Panc1 (cell line): Measurements from ENCODE around the gene IGFLR1. TPM values are rescaled to one million over a fixed set of nuclear protein-coding genes. Genes with fewer than 3 reads are reported as not detected.

Source experiments
- ATAC-seq: fragments of 200-7000 bp; cut with Tn5 transposase; 2 replicates; pipeline ENCODE4 v1.9.1; 2020; ENCODE audit warnings: mild to moderate bottlenecking, moderate library complexity
- BruUV-seq: library from RNA; stranded (reverse); fragments of 400-500 nt; replicated peaks from 2 replicates; lab custom pipeline; 2021; lab: Mats Ljungman, UMichigan
- CTCF ChIA-PET: fragments of 300-600 bp; sonication (Branson Sonifier 250); formaldehyde crosslinking; loops from one replicate; lab custom pipeline; 2022; ENCODE audit warnings: antibody characterized with exemption; lab: Charles Lee
- POLR2A ChIA-PET: fragments of 300-600 bp; sonication (Branson Sonifier 250); formaldehyde crosslinking; loops from one replicate; lab custom pipeline; 2022; ENCODE audit warnings: antibody characterized with exemption; lab: Charles Lee
- DNase-seq: peaks from one replicate; pipeline ENCODE4 v3.0.0-alpha.2; 2010; ENCODE audit warnings: low read depth, low spot score
- H3K27ac ChIP-seq: 2 replicates; pipeline ENCODE4 v1.5.1; 2011; ENCODE audit warnings: mild to moderate bottlenecking, low read length, inconsistent platforms
- H3K27me3 ChIP-seq: fragments of 200-500 bp; sonication (Bioruptor generic); 2 replicates; pipeline ENCODE4 v1.6.0; 2014; ENCODE audit warnings: low read length, inconsistent platforms; ENCODE audit not compliant: control insufficient read depth, insufficient read depth
- H3K36me3 ChIP-seq: fragments of 200-500 bp; sonication (Bioruptor generic); 2 replicates; pipeline ENCODE4 v1.5.1; 2014; ENCODE audit warnings: inconsistent platforms, mild to moderate bottlenecking, low read length, moderate library complexity; ENCODE audit not compliant: control insufficient read depth, insufficient read depth
- H3K4me1 ChIP-seq: 2 replicates; pipeline ENCODE4 v1.5.1; 2011; ENCODE audit warnings: inconsistent platforms, mild to moderate bottlenecking, low read length, moderate library complexity; ENCODE audit not compliant: control insufficient read depth, insufficient read depth
- H3K4me3 ChIP-seq, 2 experiments: 2 replicates each; pipeline ENCODE4 v1.5.1; 2011 to 2012; ENCODE audit warnings: low read depth in 2 of 2, low read length in 2 of 2, mild to moderate bottlenecking in 2 of 2, inconsistent platforms in 1 of 2, moderate library complexity in 1 of 2
- H3K9me3 ChIP-seq: fragments of 200-500 bp; sonication (Bioruptor generic); 2 replicates; pipeline ENCODE4 v1.5.1; 2014; ENCODE audit warnings: low read depth, mild to moderate bottlenecking, inconsistent platforms, low read length, moderate library complexity; ENCODE audit not compliant: control insufficient read depth, insufficient read depth
- CTCF ChIP-seq: fragments of 450-650 bp; IDR thresholded peaks from 2 replicates; pipeline ENCODE4 v1.5.1; 2017; ENCODE audit warnings: mild to moderate bottlenecking
- POLR2AphosphoS5 ChIP-seq: IDR thresholded peaks from 2 replicates; pipeline ENCODE4 v1.6.1; 2012; ENCODE audit warnings: mild to moderate bottlenecking, low read depth, low read length, moderate library complexity
- REST ChIP-seq, 2 experiments: IDR thresholded peaks; 2 replicates each; pipeline ENCODE4 v1.6.1; 2011 to 2012; ENCODE audit warnings: low read depth in 2 of 2, control low read depth in 1 of 2, low read length in 1 of 2, mild to moderate bottlenecking in 1 of 2, moderate library complexity in 1 of 2; ENCODE audit not compliant: insufficient read depth in 1 of 2
- SIN3A ChIP-seq: IDR thresholded peaks from 2 replicates; pipeline ENCODE4 v1.6.1; 2012; ENCODE audit warnings: low read depth, mild to moderate bottlenecking, low read length, moderate library complexity, borderline replicate concordance; ENCODE audit not compliant: insufficient read depth
- TCF7L2 ChIP-seq: IDR thresholded peaks from 2 replicates; pipeline ENCODE4 v1.6.1; 2011; ENCODE audit warnings: mild to moderate bottlenecking, low read depth, low read length, inconsistent platforms
- in situ Hi-C: cut with HindIII; loops from 2 replicates; pipeline ENCODE4 v1.10.0; 2016; ENCODE audit warnings: low sequenced_read_pairs, low pct_unique_long_range_greater_than_20kb
- intact Hi-C: fragments of 100-400 bp; cut with micrococcal nuclease; formaldehyde crosslinking; loops from one replicate; pipeline ENCODE4 v1.10.0; 2022; ENCODE audit not compliant: unreplicated experiment
- total RNA-seq: library from RNA; stranded (reverse); gene quantifications from one replicate; pipeline ENCODE4 v1.2.1, GENCODE V29; 2021; ENCODE audit not compliant: unreplicated experiment

IGFLR1 gene
- total RNA-seq, 1 experiment from 2014 or later = 12.5 TPM

- intact Hi-C loops = no loop called here
- Histone ChIP-seq H3K27ac (no peak overlapping the region), H3K27me3 (no peaks in the 10 kb centered on the region), H3K4me3 (no peak overlapping the region), H3K4me1 (no peaks in the 10 kb centered on the region), H3K9me3 (no peaks in the 10 kb centered on the region), H3K36me3 (peaks cover 20% of the 10 kb centered on the region)
- ATAC-seq (no peak), DNase-seq (no peak)
- in situ Hi-C loops = no loop called here
- POLR2A ChIA-PET = no interaction called here
- BruUV-seq = no TSS peak
- CTCF ChIA-PET = no interaction called here
- no peak for TF ChIP-seq TCF7L2
- no peak for TF ChIP-seq SIN3A
- TF ChIP-seq REST (IDR thresholded peaks at IDR 0.05; ENCODE audit: insufficient read depth in 1 of 2, low read depth in 2 of 2, low read length in 1 of 2) = no peak
- TF ChIP-seq POLR2AphosphoS5 = no peak
- TF ChIP-seq CTCF = no peak
Measured at GRCh38 chr19:35729763-35730162, 12.5 kb downstream of the IGFLR1 start.

GRCh38 chr19:35729021-35729420 lies 13.2 kb downstream of the IGFLR1 start:
- BruUV-seq = no TSS peak
- peaks cover 20% of the 10 kb centered on the region for H3K36me3 ChIP-seq
- no peaks in the 10 kb centered on the region for H3K4me1 ChIP-seq
- no peak for TF ChIP-seq POLR2AphosphoS5
- TF ChIP-seq CTCF = no peak
- TF ChIP-seq REST (IDR thresholded peaks at IDR 0.05; ENCODE audit: insufficient read depth in 1 of 2, low read depth in 2 of 2, low read length in 1 of 2) = no peak
- H3K9me3 ChIP-seq = no peaks in the 10 kb centered on the region
- H3K4me3 ChIP-seq = no peak overlapping the region
- ATAC-seq = no peak
- no peak for DNase-seq
- intact Hi-C loops = no loop called here
- in situ Hi-C loops = no loop called here
- H3K27me3 ChIP-seq = no peaks in the 10 kb centered on the region
- H3K27ac ChIP-seq = no peak overlapping the region
- POLR2A ChIA-PET = no interaction called here
- CTCF ChIA-PET = no interaction called here
